HG02610 (cell line): ENCODE data around the gene OCEL1.
"Not testable (repeated sequence)": the region's sequence is repeated elsewhere in the genome, so short reads cannot be mapped to it uniquely, and the experiment has no call there.

ENCODE experiments used
- ATAC-seq: cut with Tn5 transposase; IDR thresholded peaks from one replicate; pipeline ENCODE4 v1.9.1; 2021; ENCODE audit warnings: mild to moderate bottlenecking, moderate library complexity; ENCODE audit not compliant: unreplicated experiment

The OCEL1 gene

DNA sequence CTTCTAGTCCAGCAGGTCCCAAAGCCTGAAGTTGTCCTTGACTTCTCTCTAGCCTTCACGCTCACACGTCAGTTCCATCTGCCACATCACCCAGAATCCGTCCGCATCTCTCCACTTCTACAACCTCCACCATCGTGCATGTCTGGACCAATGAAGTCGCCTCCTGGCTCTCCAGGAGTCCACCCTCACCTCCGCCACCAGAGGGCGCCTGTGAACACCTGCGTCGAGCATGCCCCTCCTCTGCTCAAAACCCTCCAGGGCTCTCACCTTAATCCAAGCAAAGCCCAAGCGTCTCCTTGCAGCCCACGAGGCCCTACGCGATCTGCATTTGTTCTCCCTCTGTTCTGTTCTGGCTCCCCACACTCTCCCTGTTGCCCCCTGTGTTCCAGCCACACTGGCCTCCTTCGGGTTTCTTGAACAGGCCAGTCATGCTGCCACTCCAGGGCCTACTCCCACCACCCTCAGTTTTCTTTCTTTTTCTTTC lies 34.9 kb downstream of the OCEL1 start:
- ATAC-seq, result peak; percentile 80

DNA sequence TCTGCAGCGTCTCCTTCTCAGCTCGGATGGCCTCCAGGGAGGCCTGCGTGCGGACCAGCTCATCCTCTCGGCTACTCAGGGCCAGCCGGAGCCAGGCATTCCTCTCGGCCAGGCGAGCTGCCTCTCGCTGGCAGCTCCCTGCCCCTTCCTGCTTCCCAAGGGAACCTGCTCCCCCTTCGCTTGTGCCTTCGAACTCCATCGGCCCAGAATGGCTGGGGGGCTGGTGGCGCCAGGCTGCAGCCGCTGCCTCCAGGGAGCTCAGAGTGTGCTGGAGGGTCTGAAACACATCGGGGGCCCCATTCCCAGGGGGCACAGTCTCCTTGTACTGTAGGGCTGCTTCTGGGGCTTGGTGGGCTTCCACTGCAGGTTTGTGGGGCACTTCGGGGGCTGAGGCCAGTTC lies 36.5 kb downstream of the OCEL1 start:
- no peak for ATAC-seq

DNA sequence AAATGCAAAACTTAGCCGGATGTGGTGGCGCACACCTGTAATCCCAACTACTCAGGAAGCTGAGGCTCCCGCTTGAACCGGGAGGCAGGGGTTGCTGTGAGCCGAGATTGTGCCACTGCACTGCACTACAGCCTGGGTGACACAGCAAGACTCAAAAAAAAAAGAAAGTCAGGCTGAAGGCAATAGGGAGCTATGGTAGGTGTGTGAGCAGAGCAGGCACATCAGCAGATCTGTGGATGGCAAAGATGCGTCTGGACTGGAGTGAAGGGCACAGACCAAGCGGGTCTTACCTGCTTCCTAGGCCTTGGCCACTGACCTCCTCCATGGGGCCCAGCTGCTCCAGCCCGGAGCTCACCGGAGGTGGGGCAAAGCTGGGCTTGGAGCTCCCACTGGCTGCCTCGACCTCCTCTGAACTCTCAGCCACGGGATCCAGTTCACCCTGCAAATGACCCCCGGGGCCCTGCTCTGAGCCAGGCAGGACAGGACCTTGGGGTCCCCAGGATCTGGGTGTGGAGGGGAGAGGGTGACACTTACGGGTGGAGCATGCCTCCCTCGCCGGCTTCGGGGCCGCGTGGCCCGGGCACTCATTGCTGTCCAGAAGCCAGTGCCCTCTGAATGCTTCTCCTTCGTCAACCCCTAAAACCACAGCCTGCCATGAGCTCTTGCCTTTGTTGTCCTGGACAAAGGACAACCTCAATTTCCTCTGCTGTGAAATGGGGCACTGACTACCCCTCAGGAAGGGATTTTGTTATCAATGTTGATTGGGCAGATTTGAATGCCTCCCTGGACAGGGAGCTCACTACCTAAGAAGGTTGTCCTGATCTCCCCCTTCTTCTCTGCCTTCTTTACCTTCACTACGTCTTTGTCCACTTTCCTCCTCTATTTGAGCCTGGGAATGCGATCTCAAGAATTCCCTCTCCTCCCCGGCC lies 38.0 kb downstream of the OCEL1 start:
- no peak for ATAC-seq

- ATAC-seq, result no peak
Measured at GRCh38 chr19:17264641-17264979, 38.6 kb downstream of the OCEL1 start, which contains the start of gene USHBP1. USHBP1 (minus strand) TSS chr19:17264745; CDS start chr19:17264299, 446 bp downstream.

- no peak for ATAC-seq
Measured at GRCh38 chr19:17266026-17266425, 40.0 kb downstream of the OCEL1 start.

DNA sequence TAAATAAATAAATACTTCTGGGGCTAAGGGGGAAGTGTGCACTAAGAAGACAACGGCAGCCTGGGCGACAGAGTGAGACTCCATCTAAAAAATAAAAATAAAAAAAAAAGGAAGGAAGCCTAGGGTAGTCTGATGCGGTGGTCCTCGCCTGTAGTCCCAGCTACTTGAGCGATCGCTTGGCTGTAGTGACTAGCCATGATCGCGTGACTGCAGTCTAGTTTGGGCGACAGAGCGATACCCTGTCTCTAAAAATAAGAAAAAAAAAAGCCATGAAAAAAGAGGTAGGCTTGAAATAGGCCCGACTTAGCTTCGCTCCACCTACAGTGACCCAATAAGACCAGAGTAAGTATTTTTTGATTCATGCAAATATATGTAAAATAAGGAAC lies 40.6 kb downstream of the OCEL1 start:
- no peak for ATAC-seq

DNA sequence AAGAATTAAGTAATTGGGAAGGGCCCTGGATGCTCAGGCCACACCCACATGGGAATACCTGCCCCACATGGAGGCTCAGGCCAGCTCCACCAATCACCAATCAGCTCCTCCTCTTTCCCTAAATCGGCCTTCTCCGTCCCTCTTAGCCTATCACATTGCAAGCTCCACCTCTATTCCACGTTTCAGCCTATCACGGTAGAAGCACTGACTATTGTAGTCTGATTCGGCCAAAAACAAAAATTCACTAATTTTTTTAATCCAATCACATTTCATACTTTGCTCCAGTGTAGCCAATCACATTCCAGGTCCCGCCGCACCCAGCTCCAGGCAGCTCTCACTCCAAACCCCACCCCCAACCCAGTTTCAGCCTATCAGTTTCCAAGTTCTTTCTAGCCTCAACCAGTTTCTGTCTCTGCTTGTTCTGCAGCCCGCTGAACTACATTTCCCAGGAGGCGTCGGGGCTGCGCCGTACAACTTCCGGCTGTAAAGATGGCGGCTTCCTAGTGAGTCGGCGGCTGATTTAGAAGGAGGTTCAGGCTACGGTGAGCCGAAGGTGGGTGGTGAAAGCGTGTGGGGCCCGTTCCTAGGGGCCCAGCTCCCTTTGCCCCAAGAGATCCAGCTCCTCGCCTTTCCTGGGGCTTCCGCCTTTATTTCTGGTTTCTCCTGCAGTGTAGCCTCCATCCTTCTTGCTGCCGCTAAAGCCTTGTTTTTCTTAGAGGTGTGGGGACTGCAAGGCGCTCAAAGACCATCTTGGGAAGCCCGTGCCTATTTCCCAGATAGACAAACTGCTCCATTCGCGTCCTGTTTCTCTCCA lies 41.2 kb downstream of the OCEL1 start, which contains the start of gene BABAM1:
BABAM1 (plus strand) TSS at position 469 of the 814 bp plus-strand sequence. CDS start 1,364 bp downstream, outside the sequence.
- peak; percentile 90 for ATAC-seq

DNA sequence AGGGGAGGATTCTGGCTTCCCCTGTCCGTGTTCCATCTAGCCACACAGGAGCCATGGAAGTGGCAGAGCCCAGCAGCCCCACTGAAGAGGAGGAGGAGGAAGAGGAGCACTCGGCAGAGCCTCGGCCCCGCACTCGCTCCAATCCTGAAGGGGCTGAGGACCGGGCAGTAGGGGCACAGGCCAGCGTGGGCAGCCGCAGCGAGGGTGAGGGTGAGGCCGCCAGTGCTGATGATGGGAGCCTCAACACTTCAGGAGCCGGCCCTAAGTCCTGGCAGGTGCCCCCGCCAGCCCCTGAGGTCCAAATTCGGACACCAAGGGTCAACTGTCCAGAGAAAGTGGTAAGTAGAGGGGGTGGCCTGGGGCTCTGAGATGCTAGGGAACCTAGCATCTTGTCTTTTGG lies 42.7 kb downstream of the OCEL1 start:
- no peak for ATAC-seq

- ATAC-seq, result not testable (repeated sequence)
Measured at GRCh38 chr19:17274892-17275291, 48.9 kb downstream of the OCEL1 start.

GRCh38 chr19:17275441-17276175 lies 49.6 kb downstream of the OCEL1 start:
- ATAC-seq, result no peak
